ENCODE results near the gene FHIT. TPM values are rescaled to one million over a fixed set of nuclear protein-coding genes. Genes with fewer than 3 reads are reported as not detected.

FHIT gene
- total RNA-seq, 2 donors from 2014 or later, result 10.4 to 15.8 TPM

GRCh38 chr3:60149501-60149900 lies 1101.8 kb downstream of the FHIT start:
- no peak for DNase-seq
- 92 to 98% methylated on average over 3 of the region's 3 CpGs for WGBS, 2 donors

DNA sequence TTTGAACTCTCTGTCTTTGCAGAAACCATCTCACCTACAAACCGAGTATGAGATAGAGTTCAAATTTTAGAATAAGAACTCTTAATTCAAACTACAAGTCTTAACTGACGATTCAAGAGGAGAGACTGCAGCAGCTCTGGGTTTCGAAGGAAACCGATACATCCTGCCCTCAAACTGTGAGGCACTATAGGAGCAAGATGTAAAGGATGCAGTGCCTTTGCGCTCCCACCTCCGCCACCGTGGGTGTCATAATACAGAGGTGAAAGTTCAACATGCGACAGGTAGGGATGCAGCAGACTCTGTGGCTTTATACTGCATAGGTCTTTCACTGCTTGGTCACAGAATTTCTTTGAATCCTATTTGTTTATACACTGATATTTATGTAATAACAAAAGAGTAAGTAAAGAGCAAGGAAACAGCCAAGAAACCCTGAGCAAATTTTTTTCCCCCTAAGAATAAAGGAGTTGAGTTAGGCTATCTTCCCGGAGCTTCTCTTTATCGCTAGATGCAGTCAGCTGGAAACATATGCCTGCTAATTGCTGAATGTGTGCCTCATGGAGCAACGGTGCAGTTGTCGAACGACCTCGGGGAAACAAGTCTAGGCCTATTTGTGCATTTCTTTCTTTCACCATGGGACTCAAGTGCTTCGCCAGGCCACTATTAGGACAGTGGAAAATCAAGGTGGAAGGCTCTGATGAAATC lies 1103.9 kb downstream of the FHIT start:
- Histone ChIP-seq H3K4me1 (no peaks in the 10 kb centered on the region), H3K36me3 (replicated peaks in 1 of 2; ENCODE audit: insufficient read depth in 1 of 2, low read depth in 2 of 2) (no peaks in the 10 kb centered on the region), H3K27me3 (no peaks in the 10 kb centered on the region), H3K4me3 (no peak overlapping the region), H3K27ac (no peak overlapping the region), H3K9me3 (no peaks in the 10 kb centered on the region)
- intact Hi-C loops (cut with DNase I), result no loop called here
- 86 to 87% methylated on average over 15 of the region's 15 CpGs for WGBS, 2 donors
- no peak for ATAC-seq
- DNase-seq, result no peak
- TF ChIP-seq CTCF (IDR thresholded peaks at IDR 0.05) (no peak), POLR2A (IDR thresholded peaks at IDR 0.05) (no peak)

More at GRCh38 chr3:60149501-60149900, 1101.8 kb downstream of the FHIT start:
- Histone ChIP-seq H3K9me3 (no peaks in the 10 kb centered on the region), H3K36me3 (replicated peaks in 1 of 2; ENCODE audit: insufficient read depth in 1 of 2, low read depth in 2 of 2) (no peaks in the 10 kb centered on the region), H3K27ac (no peak overlapping the region), H3K4me1 (no peaks in the 10 kb centered on the region), H3K27me3 (no peaks in the 10 kb centered on the region), H3K4me3 (no peak overlapping the region)
- intact Hi-C loops (cut with DNase I), result no loop called here
- TF ChIP-seq POLR2A (IDR thresholded peaks at IDR 0.05), result no peak
- TF ChIP-seq CTCF (IDR thresholded peaks at IDR 0.05), result no peak
- no peak for ATAC-seq

DNA sequence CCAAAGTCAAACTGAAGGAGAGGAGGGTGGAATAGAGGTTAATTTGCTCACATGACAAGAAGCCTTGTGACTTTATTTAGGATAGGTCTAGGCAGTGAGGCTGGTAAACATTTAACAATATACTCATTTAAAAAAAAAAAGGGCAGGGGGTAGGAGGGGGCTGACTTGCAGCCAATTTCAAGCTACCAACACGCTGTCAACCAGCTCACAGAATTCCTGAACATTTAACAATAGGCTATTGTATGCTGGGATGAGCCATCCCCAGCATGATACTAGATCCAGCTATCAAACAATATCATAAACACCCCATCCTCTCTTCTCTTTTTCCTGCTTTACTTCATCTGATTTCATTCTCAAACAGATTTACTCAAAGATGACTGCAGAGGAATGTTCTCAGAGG lies 1105.1 kb downstream of the FHIT start:
- Histone ChIP-seq H3K36me3 (replicated peaks in 1 of 2; ENCODE audit: insufficient read depth in 1 of 2, low read depth in 2 of 2) (no peaks in the 10 kb centered on the region), H3K4me1 (no peaks in the 10 kb centered on the region), H3K9me3 (no peaks in the 10 kb centered on the region), H3K4me3 (no peak overlapping the region), H3K27me3 (no peaks in the 10 kb centered on the region), H3K27ac (no peak overlapping the region)
- intact Hi-C loops (cut with DNase I), result no loop called here
- TF ChIP-seq CTCF (IDR thresholded peaks at IDR 0.05) (no peak), POLR2A (IDR thresholded peaks at IDR 0.05) (no peak)
- WGBS, 2 donors, result 23 to 52% methylated on average over 1 of the region's 1 CpG
- DNase-seq (no peak), ATAC-seq (no peak)

DNA sequence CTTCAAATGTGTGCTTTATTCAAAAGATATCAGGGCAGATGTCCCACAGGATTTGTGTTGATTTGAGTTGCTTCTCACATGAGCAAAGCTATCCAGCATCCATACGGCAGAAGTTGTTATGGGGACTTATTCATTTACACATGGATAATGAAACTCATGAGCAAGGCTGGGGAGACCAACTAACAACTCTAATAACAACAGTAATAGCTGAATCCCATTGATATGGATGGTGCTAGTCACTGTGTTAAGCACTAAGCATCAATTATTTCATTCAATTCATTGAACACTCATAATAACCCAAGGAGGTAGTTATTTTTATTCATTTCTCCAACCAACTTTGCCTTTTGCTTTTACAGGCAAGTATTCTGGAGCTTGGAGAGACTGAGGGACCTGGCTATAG lies 1107.2 kb downstream of the FHIT start:
- Histone ChIP-seq H3K27ac (no peak overlapping the region), H3K4me1 (no peaks in the 10 kb centered on the region), H3K36me3 (replicated peaks in 1 of 2; ENCODE audit: insufficient read depth in 1 of 2, low read depth in 2 of 2) (no peaks in the 10 kb centered on the region), H3K27me3 (no peaks in the 10 kb centered on the region), H3K4me3 (no peak overlapping the region), H3K9me3 (no peaks in the 10 kb centered on the region)
- WGBS, 2 donors, result 100% methylated on average over 1 of the region's 1 CpG
- TF ChIP-seq CTCF (IDR thresholded peaks at IDR 0.05) (no peak), POLR2A (IDR thresholded peaks at IDR 0.05) (no peak)
- DNase-seq, result no peak
- ATAC-seq, result no peak
- intact Hi-C loops (cut with DNase I), result no loop called here

GRCh38 chr3:60142009-60142408 lies 1109.2 kb downstream of the FHIT start:
- no peak for DNase-seq
- 60 to 64% methylated on average over 2 of the region's 2 CpGs for WGBS, 2 donors
- intact Hi-C loops (cut with DNase I), result no loop called here

More at GRCh38 chr3:60142009-60142408, 1109.2 kb downstream of the FHIT start:
- Histone ChIP-seq H3K4me3 (no peak overlapping the region), H3K27me3 (no peaks in the 10 kb centered on the region), H3K9me3 (no peaks in the 10 kb centered on the region), H3K4me1 (no peaks in the 10 kb centered on the region), H3K36me3 (replicated peaks in 1 of 2; ENCODE audit: insufficient read depth in 1 of 2, low read depth in 2 of 2) (no peaks in the 10 kb centered on the region), H3K27ac (no peak overlapping the region)
- no peak for ATAC-seq
- TF ChIP-seq POLR2A (IDR thresholded peaks at IDR 0.05) (no peak), CTCF (IDR thresholded peaks at IDR 0.05) (no peak)
